HCT116 (cell line): Measurements from ENCODE around the gene RAB3GAP2. TPM values are rescaled to one million over a fixed set of nuclear protein-coding genes. Genes with fewer than 3 reads are reported as not detected.

Experiments
- ATAC-seq: fragments of 200-7000 bp; cut with Tn5 transposase; 2 replicates; pipeline ENCODE4 v1.9.1; 2020; ENCODE audit warnings: mild to moderate bottlenecking, moderate library complexity
- BruUV-seq: library from RNA; stranded (reverse); fragments of 400-500 nt; replicated peaks from 2 replicates; lab custom pipeline; 2021; lab: Mats Ljungman, UMichigan
- CTCF ChIA-PET: fragments of 300-600 bp; sonication (Branson Sonifier 250); formaldehyde crosslinking; loops from one replicate; lab custom pipeline; 2021; ENCODE audit warnings: antibody characterized with exemption; lab: Charles Lee
- POLR2A ChIA-PET: fragments of 300-600, 350-600 bp; sonication (Branson Sonifier 250); formaldehyde crosslinking; loops from one replicate; lab custom pipeline; 2021; ENCODE audit warnings: antibody characterized with exemption; lab: Charles Lee
- RAD21 ChIA-PET, 2 experiments: fragments of 300-600 bp; sonication (Branson Sonifier 250); formaldehyde crosslinking; loops; one replicate each; lab custom pipeline; 2023; ENCODE audit warnings: low total read pairs in 2 of 2; ENCODE audit not compliant: uncharacterized antibody in 2 of 2, unreplicated experiment in 2 of 2, low non-redundant PET in 1 of 2; lab: Charles Lee
- DNase-seq: peaks from one replicate; pipeline ENCODE4 v3.0.0-alpha.2; 2010; ENCODE audit warnings: low read depth, low spot score
- H2AFZ ChIP-seq: fragments of 200-600 bp; shearing (Covaris generic), sonication (generic); 2 replicates; pipeline ENCODE4 v1.6.1; 2017; ENCODE audit warnings: low read depth, mixed run types, mixed read lengths, antibody characterized with exemption, low read length; ENCODE audit not compliant: poor library complexity, severe bottlenecking
- H3K27ac ChIP-seq: 2 replicates; pipeline ENCODE4 v1.5.1; 2012; ENCODE audit warnings: low read depth, low read length
- H3K27me3 ChIP-seq: fragments of 200-600 bp; sonication (generic); 2 replicates; pipeline ENCODE4 v1.6.1; 2016; ENCODE audit warnings: mixed run types, low read length, mixed read lengths; ENCODE audit not compliant: insufficient read depth
- H3K36me3 ChIP-seq, 2 experiments: fragments of 200-500 bp in 1 of 2; fragments of 200-600 bp in 1 of 2; sonication (Bioruptor generic) in 1 of 2; sonication (generic) in 1 of 2; 2 replicates each; pipeline versions ENCODE4 v1.5.1 to v1.6.1; 2014 to 2016; ENCODE audit warnings: low read length in 2 of 2, inconsistent platforms in 1 of 2, mixed read lengths in 1 of 2, mixed run types in 1 of 2; ENCODE audit not compliant: insufficient read depth in 2 of 2, control insufficient read depth in 1 of 2
- H3K4me1 ChIP-seq, 2 experiments: fragments of 200-600 bp in 1 of 2; sonication (generic) in 1 of 2; 2 replicates each; pipeline versions ENCODE4 v1.5.1 to v1.6.1; 2012 to 2017; ENCODE audit warnings: low read length in 2 of 2, inconsistent platforms in 1 of 2, mild to moderate bottlenecking in 1 of 2, mixed read lengths in 1 of 2, mixed run types in 1 of 2, moderate library complexity in 1 of 2; ENCODE audit not compliant: insufficient read depth in 2 of 2, control insufficient read depth in 1 of 2
- H3K4me2 ChIP-seq: fragments of 200-600 bp; sonication (generic); 2 replicates; pipeline ENCODE4 v1.6.1; 2017; ENCODE audit warnings: mixed run types, low read length, mixed read lengths
- H3K4me3 ChIP-seq, 2 experiments: fragments of 200-600 bp in 1 of 2; sonication (generic) in 1 of 2; replicated peaks in 1 of 2; 2 replicates each; pipeline ENCODE4 v1.5.1; 2011 to 2016; ENCODE audit warnings: low read length in 2 of 2, control low read depth in 1 of 2, low read depth in 1 of 2, mild to moderate bottlenecking in 1 of 2, mixed read lengths in 1 of 2, mixed run types in 1 of 2
- H3K79me2 ChIP-seq: fragments of 200-600 bp; sonication (generic); 2 replicates; pipeline ENCODE4 v1.6.1; 2017; ENCODE audit warnings: mild to moderate bottlenecking, mixed run types, low read length, moderate library complexity, mixed read lengths; ENCODE audit not compliant: insufficient read depth
- H3K9ac ChIP-seq: fragments of 200-600 bp; sonication (generic); 2 replicates; pipeline ENCODE4 v1.6.1; 2016; ENCODE audit warnings: low read length, mixed read lengths
- H3K9me2 ChIP-seq: fragments of 200-600 bp; sonication (generic), shearing (Covaris generic); 2 replicates; pipeline ENCODE4 v1.6.1; 2017; ENCODE audit warnings: mixed run types, mild to moderate bottlenecking, moderate library complexity; ENCODE audit not compliant: insufficient read depth
- H3K9me3 ChIP-seq, 2 experiments: fragments of 200-500 bp in 1 of 2; fragments of 200-600 bp in 1 of 2; sonication (Bioruptor generic) in 1 of 2; sonication (generic) in 1 of 2; 2 replicates each; pipeline ENCODE4 v1.6.1; 2014 to 2017; ENCODE audit warnings: low read length in 2 of 2, mixed read lengths in 2 of 2, inconsistent platforms in 1 of 2, low read depth in 1 of 2, mild to moderate bottlenecking in 1 of 2, mixed run types in 1 of 2, moderate library complexity in 1 of 2; ENCODE audit not compliant: control insufficient read depth in 1 of 2, insufficient read depth in 1 of 2
- H4K20me1 ChIP-seq: fragments of 200-600 bp; sonication (generic), shearing (Covaris generic); 2 replicates; pipeline ENCODE4 v1.6.1; 2017; ENCODE audit warnings: mixed run types, mild to moderate bottlenecking, moderate library complexity; ENCODE audit not compliant: insufficient read depth
- CBX3 ChIP-seq: IDR thresholded peaks from 2 replicates; pipeline ENCODE4 v1.6.1; 2012; ENCODE audit warnings: low read depth
- EGR1 ChIP-seq: IDR thresholded peaks from 2 replicates; pipeline ENCODE4 v1.6.1; 2012; ENCODE audit warnings: low read depth
- EZH2phosphoT487 ChIP-seq: fragments of 200-600 bp; IDR thresholded peaks from 2 replicates; pipeline ENCODE4 v1.6.1; 2018; ENCODE audit warnings: antibody characterized with exemption, borderline replicate concordance
- FOSL1 ChIP-seq: IDR thresholded peaks from 2 replicates; pipeline ENCODE4 v1.6.1; 2012; ENCODE audit warnings: low read depth
- POLR2A ChIP-seq: IDR thresholded peaks from 2 replicates; pipeline ENCODE4 v1.7.0; 2011; ENCODE audit warnings: borderline replicate concordance; ENCODE audit not compliant: insufficient read depth, insufficient read length; ENCODE audit errors: extremely low read depth
- TCF7L2 ChIP-seq: IDR thresholded peaks from 2 replicates; pipeline ENCODE4 v1.7.0; 2011; ENCODE audit warnings: borderline replicate concordance, inconsistent platforms; ENCODE audit not compliant: insufficient read depth, insufficient read length; ENCODE audit errors: extremely low read depth
- YY1 ChIP-seq: IDR thresholded peaks from 2 replicates; pipeline ENCODE4 v1.6.1; 2011; ENCODE audit warnings: low read length, low read depth, moderate library complexity, mild to moderate bottlenecking; ENCODE audit not compliant: insufficient replicate concordance; ENCODE audit errors: extremely low read depth
- ZFX ChIP-seq: fragments of 450-650 bp; IDR thresholded peaks from 2 replicates; pipeline ENCODE4 v1.6.1; 2017
- ZNF274 ChIP-seq: fragments of 200-500 bp; sonication (Bioruptor generic); IDR thresholded peaks from 2 replicates; pipeline ENCODE4 v1.6.1; 2014; ENCODE audit warnings: mild to moderate bottlenecking, low read depth, low read length, inconsistent platforms
- intact Hi-C: fragments of 100-400 bp; cut with micrococcal nuclease; formaldehyde crosslinking; loops from 2 replicates; pipeline ENCODE4 v1.10.0; 2022
- total RNA-seq: library from RNA; stranded (reverse); gene quantifications from one replicate; pipeline ENCODE4 v1.2.1, GENCODE V29; 2021; ENCODE audit not compliant: unreplicated experiment
- TF ChIP-seq, protein P1 (sequence below): IDR thresholded peaks from 2 replicates; pipeline ENCODE4 v1.6.1; 2011; ENCODE audit warnings: mild to moderate bottlenecking, low read length, moderate library complexity; ENCODE audit not compliant: insufficient replicate concordance; ENCODE audit errors: extremely low read depth

Gene RAB3GAP2
- total RNA-seq, 1 experiment from 2014 or later, result 32.5 TPM

GRCh38 chr1:220316305-220316704 is 44.1 kb upstream of the RAB3GAP2 start:
- Histone ChIP-seq H2AFZ (no peak overlapping the region), H3K9me2 (no peaks in the 10 kb centered on the region), H3K36me3 (no peaks in the 10 kb centered on the region), H3K9ac (no peak overlapping the region), H3K9me3 (no peaks in the 10 kb centered on the region), H4K20me1 (no peaks in the 10 kb centered on the region), H3K4me3 (no peak overlapping the region), H3K79me2 (no peaks in the 10 kb centered on the region), H3K27ac (no peak overlapping the region), H3K27me3 (no peaks in the 10 kb centered on the region), H3K4me2 (no peak overlapping the region), H3K4me1 (no peaks in the 10 kb centered on the region)
- intact Hi-C loops, result no loop called here
- ChIA-PET CTCF (no interaction called here), RAD21 (no interaction called here), POLR2A (no interaction called here)
- DNase-seq (no peak), ATAC-seq (no peak)
- no peak for TF ChIP-seq EZH2phosphoT487
- TF ChIP-seq YY1, result no peak
- no peak for TF ChIP-seq ZFX
- TF ChIP-seq ZNF274, result no peak
- TF ChIP-seq EGR1, result no peak
- no peak for TF ChIP-seq TCF7L2
- TF ChIP-seq, protein P1, sequence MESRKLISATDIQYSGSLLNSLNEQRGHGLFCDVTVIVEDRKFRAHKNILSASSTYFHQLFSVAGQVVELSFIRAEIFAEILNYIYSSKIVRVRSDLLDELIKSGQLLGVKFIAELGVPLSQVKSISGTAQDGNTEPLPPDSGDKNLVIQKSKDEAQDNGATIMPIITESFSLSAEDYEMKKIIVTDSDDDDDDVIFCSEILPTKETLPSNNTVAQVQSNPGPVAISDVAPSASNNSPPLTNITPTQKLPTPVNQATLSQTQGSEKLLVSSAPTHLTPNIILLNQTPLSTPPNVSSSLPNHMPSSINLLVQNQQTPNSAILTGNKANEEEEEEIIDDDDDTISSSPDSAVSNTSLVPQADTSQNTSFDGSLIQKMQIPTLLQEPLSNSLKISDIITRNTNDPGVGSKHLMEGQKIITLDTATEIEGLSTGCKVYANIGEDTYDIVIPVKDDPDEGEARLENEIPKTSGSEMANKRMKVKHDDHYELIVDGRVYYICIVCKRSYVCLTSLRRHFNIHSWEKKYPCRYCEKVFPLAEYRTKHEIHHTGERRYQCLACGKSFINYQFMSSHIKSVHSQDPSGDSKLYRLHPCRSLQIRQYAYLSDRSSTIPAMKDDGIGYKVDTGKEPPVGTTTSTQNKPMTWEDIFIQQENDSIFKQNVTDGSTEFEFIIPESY, result no peak
- TF ChIP-seq FOSL1, result no peak
- TF ChIP-seq CBX3, result no peak
- TF ChIP-seq POLR2A, result no peak
- no TSS peak for BruUV-seq
